Adrenal gland (tissue), 12 donors: ENCODE results near the gene HOXC6. TPM values are rescaled to one million over a fixed set of nuclear protein-coding genes. Genes with fewer than 3 reads are reported as not detected.

Experiments
- DNase-seq, 7 donors: peaks; one replicate each; pipeline ENCODE4 v3.0.0-alpha.2; 2019 to 2020
- H3K27ac ChIP-seq, 5 donors: fragments of 200-600 bp; sonication (generic) in 4 of 5; 1 replicate in 3 of 5; 2 replicates in 2 of 5; pipeline versions ENCODE4 v1.5.1 to v1.8.0; 2016 to 2020; ENCODE audit warnings: mild to moderate bottlenecking in 1 of 5
- H3K27me3 ChIP-seq: fragments of 200-600 bp; 2 replicates; pipeline ENCODE4 v1.8.0; 2021
- H3K36me3 ChIP-seq, 2 donors: fragments of 200-600 bp; replicated peaks in 1 of 2; 1 replicate in 1 of 2; 2 replicates in 1 of 2; pipeline versions ENCODE4 v1.5.1 to v1.8.0; 2018 to 2022
- H3K4me1 ChIP-seq, 2 donors: fragments of 200-600 bp; replicated peaks in 1 of 2; 1 replicate in 1 of 2; 2 replicates in 1 of 2; pipeline versions ENCODE4 v1.5.1 to v1.8.0; 2018 to 2021
- H3K4me3 ChIP-seq, 4 donors: fragments of 200-600 bp; sonication (generic) in 3 of 4; one replicate each; pipeline ENCODE4 v1.5.1; 2016 to 2018
- H3K9me3 ChIP-seq, 3 donors: fragments of 200-600 bp; sonication (generic) in 1 of 3; replicated peaks in 1 of 3; 1 replicate in 2 of 3; 2 replicates in 1 of 3; pipeline versions ENCODE4 v1.5.1 to v1.8.0; 2016 to 2021
- CTCF ChIP-seq, 6 experiments: fragments of 450-650 bp in 4 of 6; fragments of 200-600 bp in 2 of 6; sonication (generic) in 1 of 6; IDR thresholded peaks; 1 replicate in 5 of 6; 2 replicates in 1 of 6; pipeline versions ENCODE4 v1.5.1 to v1.8.0; 2016 to 2021; ENCODE audit warnings: antibody characterized with exemption in 6 of 6, mild to moderate bottlenecking in 2 of 6, moderate library complexity in 1 of 6
- POLR2A ChIP-seq, 2 donors: fragments of 450-650 bp; IDR thresholded peaks; one replicate each; pipeline ENCODE4 v1.6.1; 2017; ENCODE audit warnings: antibody characterized with exemption in 2 of 2, mild to moderate bottlenecking in 2 of 2, moderate library complexity in 1 of 2
- WGBS, 4 donors: extraction: QIAGEN DNeasy Blood & Tissue Kit in 2 of 4; methylation state at CpG; one replicate each; pipeline versions ENCODE4 v1.1.5 to v1.1.7; 2013 to 2017; 5-methylcytosine and 5-hydroxymethylcytosine counted together
- intact Hi-C, 2 donors: fragments of 100-400 bp; cut with DNase I; formaldehyde crosslinking; loops; one replicate each; pipeline versions ENCODE4 v1.14.1 to v1.15.0; 2022 to 2023
- polyA plus RNA-seq, 3 donors: library from polyadenylated mRNA; stranded (reverse); fragments of 200-250 nt in 2 of 3; fragments of 350-450 nt in 1 of 3; fragmentation: Illumina TruSeq in 1 of 3; extraction: RNeasy Lipid Tissue Mini Kit (QIAGEN cat#74804) in 1 of 3; gene quantifications; one replicate each; pipeline ENCODE4 v1.2.3, GENCODE V29; 2013 to 2014
- total RNA-seq, 9 donors: library from RNA; depleted of rRNA in 4 of 9; stranded (reverse); fragments of >200 nt in 4 of 9; fragments of 120-200 nt in 1 of 9; fragmentation: NEBNext Ultra II Directional in 1 of 9; extraction: Animal tissue kit (Norgen Biotek cat#: 25700) in 1 of 9; gene quantifications; one replicate each; pipeline versions ENCODE4 v1.1.0 to v1.2.4, GENCODE V29; 2013 to 2023
- donor health status: healthy with polysubstance abuse.
- donor health status: Bipolar disorder and iron deficiency.
- donor health status: DM: yes; HTN: yes; CAD: no.
- donor health status: DM: no; HTN: no; CAD: no.
- donor health status: DM: no; HTN: no; CAD: no.
- donor health status: DM: yes; HTN: yes; CAD: no.

HOXC6 gene
- total and polyA plus RNA-seq, 12 donors, result 1.5 to 23.1 (median 13.2) TPM

DNA sequence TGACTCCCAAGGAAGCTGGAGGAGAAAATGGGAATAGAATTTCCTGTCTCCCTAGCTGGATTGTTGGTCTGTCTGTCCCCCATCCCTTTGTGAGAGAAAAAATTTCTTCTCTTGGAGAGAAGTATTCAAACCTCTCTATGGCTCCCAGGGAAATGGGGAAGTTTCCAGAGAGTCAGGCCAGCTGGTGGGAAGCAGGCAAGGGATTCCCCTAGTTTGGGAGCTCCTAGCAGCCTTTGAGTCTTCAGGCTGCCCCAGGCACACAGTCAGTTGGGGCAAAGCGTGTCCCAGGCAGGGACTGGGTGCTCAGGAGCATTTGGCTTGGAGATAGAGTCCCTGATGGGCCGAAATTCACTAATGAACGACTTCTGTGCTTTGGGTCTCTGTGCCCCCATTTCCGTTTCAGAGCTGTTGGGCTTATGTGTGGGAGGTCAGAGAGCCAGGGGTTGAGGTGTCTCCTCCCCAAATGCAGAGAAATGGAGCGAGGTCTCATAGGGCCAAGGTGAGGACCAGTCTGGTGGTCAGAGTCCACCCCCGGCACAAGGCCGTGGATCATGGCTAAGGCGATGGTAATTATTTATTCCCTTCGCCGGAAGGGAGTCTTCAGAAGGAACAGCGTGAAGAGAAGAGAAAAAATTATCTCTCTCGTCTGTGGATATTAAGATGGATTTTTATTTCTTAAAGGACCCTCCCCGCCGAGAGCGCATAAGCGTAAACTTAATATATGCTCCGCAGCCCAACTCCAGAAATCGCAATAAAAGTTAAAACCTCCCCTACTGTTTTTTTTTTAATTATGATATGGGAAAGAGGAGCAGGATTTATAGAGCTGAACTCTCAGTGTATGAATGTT is 34.9 kb upstream of the HOXC6 start:
- Histone ChIP-seq H3K27ac (no peak overlapping the region), H3K27me3 (peaks cover 75% of the 10 kb centered on the region), H3K9me3 (no peaks in the 10 kb centered on the region), H3K36me3 (no peaks in the 10 kb centered on the region), H3K4me1 (peaks cover 0 to 6% of the 10 kb centered on the region in 2 donors), H3K4me3 (no peak overlapping the region)
- TF ChIP-seq CTCF (IDR thresholded peaks at IDR 0.05) (no peak), POLR2A (IDR thresholded peaks at IDR 0.05) (no peak)
- DNase-seq, result no peak
- intact Hi-C loops, result no loop called here
- WGBS, 4 donors, result 50 to 74% (median 57%) methylated on average over 18 of the region's 18 CpGs

GRCh38 chr12:53994009-53994263 is 34.3 kb upstream of the HOXC6 start:
- WGBS, 4 donors, result 20 to 35% (median 26%) methylated on average over 14 to 19 of the region's 19 CpGs
- H3K36me3 ChIP-seq, result no peaks in the 10 kb centered on the region
- H3K27me3 ChIP-seq, result peaks cover 69% of the 10 kb centered on the region
- H3K4me1 ChIP-seq, result peaks cover 0 to 7% of the 10 kb centered on the region in 2 donors
- intact Hi-C loops, result no loop called here
- TF ChIP-seq CTCF (IDR thresholded peaks at IDR 0.05) (no peak), POLR2A (IDR thresholded peaks at IDR 0.05) (no peak)
- no peaks in the 10 kb centered on the region for H3K9me3 ChIP-seq
- no peak overlapping the region for H3K27ac ChIP-seq
- no peak overlapping the region for H3K4me3 ChIP-seq
- DNase-seq, result no peak

GRCh38 chr12:53994264-53995001 is 33.8 kb upstream of the HOXC6 start:
- TF ChIP-seq CTCF (IDR thresholded peaks at IDR 0.05) (no peak), POLR2A (IDR thresholded peaks at IDR 0.05) (no peak)

GRCh38 chr12:53995002-53995377 is 33.2 kb upstream of the HOXC6 start:
- TF ChIP-seq POLR2A (IDR thresholded peaks at IDR 0.05) (no peak), CTCF (IDR thresholded peaks at IDR 0.05) (no peak)
- Histone ChIP-seq H3K4me1 (peaks cover 6 to 17% of the 10 kb centered on the region in 2 donors), H3K9me3 (no peaks in the 10 kb centered on the region), H3K27me3 (peaks cover 63% of the 10 kb centered on the region), H3K27ac (peak overlapping the region in 1 of 5 donors; percentile 56), H3K36me3 (no peaks in the 10 kb centered on the region), H3K4me3 (no peak overlapping the region)
- intact Hi-C loops, result no loop called here
- no peak for DNase-seq
- WGBS, 4 donors, result 24 to 38% (median 30%) methylated on average over 11 to 17 of the region's 17 CpGs

More at GRCh38 chr12:53994264-53995001, 33.8 kb upstream of the HOXC6 start:
- H3K9me3 ChIP-seq, result no peaks in the 10 kb centered on the region
- no peaks in the 10 kb centered on the region for H3K36me3 ChIP-seq
- H3K4me1 ChIP-seq, result peaks cover under 1 to 12% of the 10 kb centered on the region in 2 donors
- peak overlapping the region in 1 of 5 donors; percentile 56 for H3K27ac ChIP-seq
- no peak for DNase-seq
- peaks cover 69% of the 10 kb centered on the region for H3K27me3 ChIP-seq
- intact Hi-C loops, result no loop called here
- 8 to 13% (median 11%) methylated on average over 27 to 60 of the region's 60 CpGs for WGBS, 4 donors
- H3K4me3 ChIP-seq, result peak overlapping the region in 1 of 4 donors; percentile 14
